ENCODE results near the gene USP11. TPM values are rescaled to one million over a fixed set of nuclear protein-coding genes. Genes with fewer than 3 reads are reported as not detected.
A peak's percentile ranks its signal among the peaks of the same experiment; 100 is the strongest.

USP11 gene
- total RNA-seq: 10 to 100 TPM; 57.1 to 62.0 TPM

GRCh38 chrX:47232803-47233332 lies at the start of gene USP11:
Gene USP11 (plus strand): TSS chrX:47233009. CDS start chrX:47233044, 35 bp downstream.
- CTCF ChIA-PET: interaction anchor here (1.4 kb wide), 1 partner anchor 152 kb away, joined by 4 read pairs; no protein-coding TSS in a partner anchor
- peaks cover 26% of the 10 kb centered on the region for H3K4me1 Mint-ChIP-seq (ENCODE audit: low read depth)
- DNase-seq: peak; percentile 74
- H3K4me3 Mint-ChIP-seq: peak within 1 kb of the TSS; percentile 89
- peak within 1 kb of the TSS; percentile 97 for H3K27ac Mint-ChIP-seq
- TF ChIP-seq, protein P1, sequence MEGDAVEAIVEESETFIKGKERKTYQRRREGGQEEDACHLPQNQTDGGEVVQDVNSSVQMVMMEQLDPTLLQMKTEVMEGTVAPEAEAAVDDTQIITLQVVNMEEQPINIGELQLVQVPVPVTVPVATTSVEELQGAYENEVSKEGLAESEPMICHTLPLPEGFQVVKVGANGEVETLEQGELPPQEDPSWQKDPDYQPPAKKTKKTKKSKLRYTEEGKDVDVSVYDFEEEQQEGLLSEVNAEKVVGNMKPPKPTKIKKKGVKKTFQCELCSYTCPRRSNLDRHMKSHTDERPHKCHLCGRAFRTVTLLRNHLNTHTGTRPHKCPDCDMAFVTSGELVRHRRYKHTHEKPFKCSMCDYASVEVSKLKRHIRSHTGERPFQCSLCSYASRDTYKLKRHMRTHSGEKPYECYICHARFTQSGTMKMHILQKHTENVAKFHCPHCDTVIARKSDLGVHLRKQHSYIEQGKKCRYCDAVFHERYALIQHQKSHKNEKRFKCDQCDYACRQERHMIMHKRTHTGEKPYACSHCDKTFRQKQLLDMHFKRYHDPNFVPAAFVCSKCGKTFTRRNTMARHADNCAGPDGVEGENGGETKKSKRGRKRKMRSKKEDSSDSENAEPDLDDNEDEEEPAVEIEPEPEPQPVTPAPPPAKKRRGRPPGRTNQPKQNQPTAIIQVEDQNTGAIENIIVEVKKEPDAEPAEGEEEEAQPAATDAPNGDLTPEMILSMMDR (IDR thresholded peaks at IDR 0.05): no peak
- H3K27me3 Mint-ChIP-seq: no peaks in the 10 kb centered on the region
- H3K36me3 Mint-ChIP-seq (ENCODE audit: low read depth): peaks cover 25% of the 10 kb centered on the region
- peak; percentile 42 for ATAC-seq
- intact Hi-C loops (cut with micrococcal nuclease): loop anchor here (2.0 kb wide), 1 partner anchor 40 kb away; the partner anchor contains the start of gene UBA1
- no peaks in the 10 kb centered on the region for H3K9me3 Mint-ChIP-seq
- POLR2A ChIA-PET: interaction anchor here (1.0 to 3.6 kb wide), 4 partner anchors 13 to 88 kb away, joined by 3 to 42 read pairs (median 8); partner anchors contain the start of genes CDK16, NDUFB11 and RBM10

GRCh38 chrX:47184486-47184885 lies 48.3 kb upstream of the USP11 start:
- ATAC-seq (no peak), DNase-seq (no peak)
- ChIA-PET POLR2A (no interaction called here), CTCF (no interaction called here)
- Mint-ChIP-seq H3K4me1 (ENCODE audit: low read depth) (peaks cover 12% of the 10 kb centered on the region), H3K27me3 (no peaks in the 10 kb centered on the region), H3K36me3 (ENCODE audit: low read depth) (peaks cover 7% of the 10 kb centered on the region), H3K9me3 (no peaks in the 10 kb centered on the region), H3K4me3 (no peak overlapping the region), H3K27ac (no peak overlapping the region)
- TF ChIP-seq, protein P1 (IDR thresholded peaks at IDR 0.05): no peak
- intact Hi-C loops (cut with micrococcal nuclease): no loop called here

DNA sequence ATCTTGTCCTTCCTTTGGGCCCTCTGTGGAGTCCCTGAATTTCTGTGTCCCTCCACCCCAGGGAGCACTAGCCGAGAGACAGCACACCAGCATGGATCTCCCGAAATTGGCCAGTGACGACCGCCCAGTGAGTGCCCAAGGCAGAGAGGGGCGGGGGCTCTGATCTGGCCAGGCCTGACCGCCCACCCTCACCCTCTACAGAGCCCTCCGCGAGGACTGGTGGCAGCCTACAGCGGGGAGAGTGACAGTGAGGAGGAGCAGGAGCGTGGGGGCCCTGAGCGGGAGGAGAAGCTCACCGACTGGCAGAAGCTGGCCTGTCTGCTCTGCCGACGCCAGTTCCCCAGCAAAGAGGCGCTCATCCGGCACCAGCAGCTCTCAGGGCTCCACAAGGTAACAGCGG lies 47.6 kb upstream of the USP11 start:
- Mint-ChIP-seq H3K4me3 (no peak overlapping the region), H3K9me3 (no peaks in the 10 kb centered on the region), H3K27ac (no peak overlapping the region), H3K27me3 (no peaks in the 10 kb centered on the region), H3K36me3 (ENCODE audit: low read depth) (peaks cover 7% of the 10 kb centered on the region), H3K4me1 (ENCODE audit: low read depth) (peaks cover 12% of the 10 kb centered on the region)
- DNase-seq (no peak), ATAC-seq (no peak)
- intact Hi-C loops (cut with micrococcal nuclease): no loop called here
- TF ChIP-seq, protein P1 (IDR thresholded peaks at IDR 0.05): no peak
- ChIA-PET POLR2A (no interaction called here), CTCF (no interaction called here)

DNA sequence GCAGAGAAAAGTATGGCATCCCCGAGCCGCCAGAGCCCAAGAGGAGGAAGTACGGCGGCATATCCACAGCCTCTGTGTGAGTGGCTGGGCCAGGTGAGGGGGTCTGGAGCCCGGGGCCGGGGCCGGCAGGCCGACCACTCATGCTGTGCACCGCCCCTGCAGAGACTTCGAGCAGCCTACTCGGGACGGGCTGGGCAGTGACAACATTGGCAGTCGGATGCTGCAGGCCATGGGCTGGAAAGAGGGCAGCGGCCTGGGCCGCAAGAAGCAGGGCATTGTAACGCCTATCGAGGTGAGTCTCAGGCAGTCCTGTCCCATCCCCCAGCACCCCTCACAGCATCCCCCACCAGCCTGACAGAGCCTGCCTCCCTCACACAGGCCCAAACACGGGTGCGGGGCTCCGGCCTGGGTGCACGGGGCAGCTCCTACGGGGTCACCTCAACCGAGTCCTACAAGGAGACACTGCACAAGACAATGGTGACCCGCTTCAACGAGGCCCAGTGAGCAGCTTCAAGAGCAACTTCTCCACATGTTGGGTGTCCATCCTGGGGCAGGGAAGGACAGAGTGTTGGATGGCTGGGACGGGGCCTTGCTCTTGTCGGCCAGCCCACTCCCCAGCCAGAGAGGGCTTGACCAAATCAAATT lies 46.6 kb upstream of the USP11 start:
- DNase-seq (no peak), ATAC-seq (no peak)
- ChIA-PET CTCF (no interaction called here), POLR2A (no interaction called here)
- Mint-ChIP-seq H3K4me1 (ENCODE audit: low read depth) (peaks cover 15% of the 10 kb centered on the region), H3K4me3 (no peak overlapping the region), H3K27me3 (no peaks in the 10 kb centered on the region), H3K27ac (no peak overlapping the region), H3K36me3 (ENCODE audit: low read depth) (peaks cover 6% of the 10 kb centered on the region), H3K9me3 (no peaks in the 10 kb centered on the region)
- intact Hi-C loops (cut with micrococcal nuclease): no loop called here
- TF ChIP-seq, protein P1 (IDR thresholded peaks at IDR 0.05): no peak

DNA sequence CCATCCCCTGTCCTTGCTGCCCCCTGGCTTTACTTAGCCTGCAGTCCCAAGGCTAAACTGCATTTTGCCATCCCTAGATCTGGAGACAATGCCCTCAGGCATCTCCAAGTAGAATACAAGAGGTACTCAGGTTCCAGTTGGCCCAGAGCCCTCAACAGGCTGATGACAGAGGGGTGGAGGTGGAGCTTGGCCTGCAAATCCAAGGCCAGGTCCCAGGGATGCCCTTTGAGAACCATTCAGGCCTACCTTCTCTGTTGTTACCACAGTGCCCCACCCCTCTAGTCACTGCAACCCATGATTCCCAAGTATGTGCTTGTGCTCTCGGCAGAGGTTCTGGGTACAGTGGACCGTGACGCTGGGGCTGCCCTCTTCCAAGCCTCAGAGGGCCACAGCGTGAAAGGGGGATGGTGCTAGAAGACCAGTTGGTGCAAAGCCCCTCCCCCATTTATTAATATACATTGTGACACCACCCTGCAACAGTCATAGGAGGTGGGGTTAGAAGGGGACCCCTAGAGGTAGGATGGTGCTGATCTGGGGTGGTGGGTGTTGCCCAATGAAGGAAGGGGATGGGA lies 45.6 kb upstream of the USP11 start:
- Mint-ChIP-seq H3K27ac (no peak overlapping the region), H3K4me3 (no peak overlapping the region)
- POLR2A ChIA-PET: interaction anchor here (2.0 kb wide), 1 partner anchor 10 kb away, joined by 4 read pairs; no protein-coding TSS in a partner anchor

More for the DNA sequence above, 45.6 kb upstream of the USP11 start:
- CTCF ChIA-PET: no interaction called here
- no peaks in the 10 kb centered on the region for H3K9me3 Mint-ChIP-seq
- peaks cover 16% of the 10 kb centered on the region for H3K4me1 Mint-ChIP-seq (ENCODE audit: low read depth)
- peaks cover 8% of the 10 kb centered on the region for H3K36me3 Mint-ChIP-seq (ENCODE audit: low read depth)
- DNase-seq (no peak), ATAC-seq (no peak)
- intact Hi-C loops (cut with micrococcal nuclease): no loop called here
- no peaks in the 10 kb centered on the region for H3K27me3 Mint-ChIP-seq
- TF ChIP-seq, protein P1 (IDR thresholded peaks at IDR 0.05): no peak
